ENCODE results near the gene EIF3J.
"Not testable (repeated sequence)": the region's sequence is repeated elsewhere in the genome, so short reads cannot be mapped to it uniquely, and the experiment has no call there.

Gene EIF3J

GRCh38 chr15:44541282-44541958 lies 4.5 kb downstream of the EIF3J start:
- DNase-seq (ENCODE audit: low read depth in 2 of 2) = no peak

- no peak for DNase-seq (ENCODE audit: low read depth in 2 of 2)
These were observed 5.6 kb downstream of the EIF3J start for GRCh38 chr15:44542596-44542995.

- not testable (repeated sequence) for DNase-seq (ENCODE audit: low read depth in 2 of 2)
These were observed 7.8 kb downstream of the EIF3J start for GRCh38 chr15:44544745-44545144.

GRCh38 chr15:44545913-44546802 lies 9.2 kb downstream of the EIF3J start:
- DNase-seq (ENCODE audit: low read depth in 2 of 2) = no peak

GRCh38 chr15:44549152-44549551 lies 12.2 kb downstream of the EIF3J start:
- DNase-seq (ENCODE audit: low read depth in 2 of 2) = not testable (repeated sequence)

- DNase-seq (ENCODE audit: low read depth in 2 of 2) = no peak
These were observed 13.3 kb downstream of the EIF3J start for GRCh38 chr15:44550256-44550655.

- DNase-seq (ENCODE audit: low read depth in 2 of 2) = no peak
These were observed 13.8 kb downstream of the EIF3J start for GRCh38 chr15:44550734-44551133.

GRCh38 chr15:44554934-44555723 lies 18.2 kb downstream of the EIF3J start:
- DNase-seq (ENCODE audit: low read depth in 2 of 2) = no peak

- not testable (repeated sequence) for DNase-seq (ENCODE audit: low read depth in 2 of 2)
These were observed 24.0 kb downstream of the EIF3J start for GRCh38 chr15:44560926-44561325.

- no peak for DNase-seq (ENCODE audit: low read depth in 2 of 2)
These were observed 28.6 kb downstream of the EIF3J start for GRCh38 chr15:44565387-44566154.

- DNase-seq (ENCODE audit: low read depth in 2 of 2) = no peak
These were observed 29.2 kb downstream of the EIF3J start for GRCh38 chr15:44566155-44566540.

- no peak for DNase-seq (ENCODE audit: low read depth in 2 of 2)
These were observed 31.4 kb downstream of the EIF3J start for GRCh38 chr15:44568338-44568737.

- no peak for DNase-seq (ENCODE audit: low read depth in 2 of 2)
These were observed 32.4 kb downstream of the EIF3J start for GRCh38 chr15:44569316-44569715.

GRCh38 chr15:44570361-44570760 lies 33.4 kb downstream of the EIF3J start:
- no peak for DNase-seq (ENCODE audit: low read depth in 2 of 2)

GRCh38 chr15:44573386-44573785 lies 36.4 kb downstream of the EIF3J start:
- no peak for DNase-seq (ENCODE audit: low read depth in 2 of 2)

GRCh38 chr15:44574734-44575133 lies 37.8 kb downstream of the EIF3J start:
- DNase-seq (ENCODE audit: low read depth in 2 of 2) = no peak

- DNase-seq (ENCODE audit: low read depth in 2 of 2) = no peak
These were observed 43.2 kb downstream of the EIF3J start for GRCh38 chr15:44580105-44580504.

GRCh38 chr15:44584162-44584749 lies 47.3 kb downstream of the EIF3J start:
- DNase-seq (ENCODE audit: low read depth in 2 of 2) = peak; percentile 14 to 23

- DNase-seq (ENCODE audit: low read depth in 2 of 2) = no peak
These were observed 48.7 kb downstream of the EIF3J start for GRCh38 chr15:44585633-44586032.

- no peak for DNase-seq (ENCODE audit: low read depth in 2 of 2)
These were observed 51.6 kb downstream of the EIF3J start for GRCh38 chr15:44588541-44588940.

- no peak for DNase-seq (ENCODE audit: low read depth in 2 of 2)
These were observed 54.4 kb downstream of the EIF3J start for GRCh38 chr15:44591326-44591725.

Data from activated CD8-positive, alpha-beta memory T cell treated with anti-CD3 and anti-CD28 coated beads for 4 hours (primary cell).